ENCODE measurements around the gene GMPPB.
"Not testable (repeated sequence)": the region's sequence is repeated elsewhere in the genome, so short reads cannot be mapped to it uniquely, and the experiment has no call there.

The GMPPB gene

GRCh38 chr3:49751501-49751900 is 27.8 kb upstream of the GMPPB start:
- no peaks in the 10 kb centered on the region for H3K9me3 ChIP-seq (replicated peaks; ENCODE audit: low read length)
- no peaks in the 10 kb centered on the region for H3K27me3 ChIP-seq (ENCODE audit: control insufficient read depth, insufficient read depth, low read length)
- no peak overlapping the region for H3K4me3 ChIP-seq (ENCODE audit: low read length)
- H3K9ac ChIP-seq (ENCODE audit: low read depth, low read length), result no peak overlapping the region
- no peak overlapping the region for H3K4me2 ChIP-seq (ENCODE audit: low read length)
- peaks cover 9% of the 10 kb centered on the region for H3K4me1 ChIP-seq (ENCODE audit: control insufficient read depth, insufficient read depth, low read length)
- H3K36me3 ChIP-seq (ENCODE audit: insufficient read depth, low read length), result peaks cover 15% of the 10 kb centered on the region

GRCh38 chr3:49750056-49750455 is 26.3 kb upstream of the GMPPB start:
- no peak overlapping the region for H3K4me2 ChIP-seq (ENCODE audit: low read length)
- no peak overlapping the region for H3K4me3 ChIP-seq (ENCODE audit: low read length)
- H3K9ac ChIP-seq (ENCODE audit: low read depth, low read length), result no peak overlapping the region
- no peaks in the 10 kb centered on the region for H3K9me3 ChIP-seq (replicated peaks; ENCODE audit: low read length)
- H3K4me1 ChIP-seq (ENCODE audit: control insufficient read depth, insufficient read depth, low read length), result peaks cover 14% of the 10 kb centered on the region
- H3K27me3 ChIP-seq (ENCODE audit: control insufficient read depth, insufficient read depth, low read length), result no peaks in the 10 kb centered on the region
- peaks cover 12% of the 10 kb centered on the region for H3K36me3 ChIP-seq (ENCODE audit: insufficient read depth, low read length)

GRCh38 chr3:49748874-49749273 is 25.1 kb upstream of the GMPPB start:
- H3K4me3 ChIP-seq (ENCODE audit: low read length); H3K9ac ChIP-seq (ENCODE audit: low read depth, low read length); H3K4me2 ChIP-seq (ENCODE audit: low read length); H3K9me3 ChIP-seq (replicated peaks; ENCODE audit: low read length); H3K27me3 ChIP-seq (ENCODE audit: control insufficient read depth, insufficient read depth, low read length): not testable (repeated sequence)
- Histone ChIP-seq H3K36me3 (ENCODE audit: insufficient read depth, low read length) (peaks cover 12% of the 10 kb centered on the region), H3K4me1 (ENCODE audit: control insufficient read depth, insufficient read depth, low read length) (peaks cover 14% of the 10 kb centered on the region)

DNA sequence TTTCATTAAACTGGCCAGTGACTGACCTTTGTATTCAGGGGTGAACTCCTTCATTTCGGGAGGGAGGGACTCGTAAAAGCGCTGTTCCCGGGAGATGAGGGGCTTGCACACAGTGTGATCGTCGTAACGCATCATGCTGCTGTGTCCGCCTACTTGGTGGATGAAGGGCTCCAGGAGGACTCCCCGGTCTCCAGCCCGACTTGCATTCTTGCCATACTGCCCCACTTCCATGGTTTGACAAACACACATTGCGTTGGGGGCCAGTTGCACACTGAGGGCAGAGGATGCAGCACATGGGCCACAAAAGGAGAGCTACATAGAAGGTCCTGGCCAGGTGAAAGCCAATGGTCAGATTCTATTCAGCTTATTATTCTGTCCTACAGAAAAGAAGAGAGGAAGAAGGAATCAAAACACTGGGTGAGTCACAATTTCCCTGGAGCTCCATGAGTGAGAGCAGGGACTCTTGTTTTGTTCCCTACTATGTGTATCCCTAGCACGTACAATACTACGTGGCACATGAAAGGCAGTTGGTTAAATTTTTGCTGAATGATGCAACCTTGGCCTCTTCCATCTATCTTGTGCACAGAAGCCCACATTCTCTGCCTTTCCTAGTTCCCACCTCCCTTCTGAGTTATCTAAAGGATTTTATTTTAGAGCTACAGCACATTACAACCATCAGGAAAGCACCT is 24.2 kb upstream of the GMPPB start:
- H3K4me2 ChIP-seq (ENCODE audit: low read length), result no peak overlapping the region
- peaks cover 12% of the 10 kb centered on the region for H3K36me3 ChIP-seq (ENCODE audit: insufficient read depth, low read length)
- H3K9me3 ChIP-seq (replicated peaks; ENCODE audit: low read length), result no peaks in the 10 kb centered on the region
- peaks cover 14% of the 10 kb centered on the region for H3K4me1 ChIP-seq (ENCODE audit: control insufficient read depth, insufficient read depth, low read length)
- H3K4me3 ChIP-seq (ENCODE audit: low read length), result no peak overlapping the region
- H3K9ac ChIP-seq (ENCODE audit: low read depth, low read length), result no peak overlapping the region
- H3K27me3 ChIP-seq (ENCODE audit: control insufficient read depth, insufficient read depth, low read length), result no peaks in the 10 kb centered on the region

- H3K4me2 ChIP-seq (ENCODE audit: low read length), result no peak overlapping the region
- no peaks in the 10 kb centered on the region for H3K9me3 ChIP-seq (replicated peaks; ENCODE audit: low read length)
- peaks cover 12% of the 10 kb centered on the region for H3K36me3 ChIP-seq (ENCODE audit: insufficient read depth, low read length)
- no peaks in the 10 kb centered on the region for H3K27me3 ChIP-seq (ENCODE audit: control insufficient read depth, insufficient read depth, low read length)
- no peak overlapping the region for H3K4me3 ChIP-seq (ENCODE audit: low read length)
- no peak overlapping the region for H3K9ac ChIP-seq (ENCODE audit: low read depth, low read length)
- peaks cover 14% of the 10 kb centered on the region for H3K4me1 ChIP-seq (ENCODE audit: control insufficient read depth, insufficient read depth, low read length)
Observed at GRCh38 chr3:49745986-49746385, 22.2 kb upstream of the GMPPB start.

GRCh38 chr3:49740427-49740826 is 16.7 kb upstream of the GMPPB start:
- Histone ChIP-seq H3K27me3 (ENCODE audit: control insufficient read depth, insufficient read depth, low read length) (no peaks in the 10 kb centered on the region), H3K4me3 (ENCODE audit: low read length) (no peak overlapping the region), H3K9me3 (replicated peaks; ENCODE audit: low read length) (no peaks in the 10 kb centered on the region), H3K36me3 (ENCODE audit: insufficient read depth, low read length) (peaks cover 27% of the 10 kb centered on the region), H3K4me1 (ENCODE audit: control insufficient read depth, insufficient read depth, low read length) (no peaks in the 10 kb centered on the region), H3K9ac (ENCODE audit: low read depth, low read length) (no peak overlapping the region), H3K4me2 (ENCODE audit: low read length) (no peak overlapping the region)

DNA sequence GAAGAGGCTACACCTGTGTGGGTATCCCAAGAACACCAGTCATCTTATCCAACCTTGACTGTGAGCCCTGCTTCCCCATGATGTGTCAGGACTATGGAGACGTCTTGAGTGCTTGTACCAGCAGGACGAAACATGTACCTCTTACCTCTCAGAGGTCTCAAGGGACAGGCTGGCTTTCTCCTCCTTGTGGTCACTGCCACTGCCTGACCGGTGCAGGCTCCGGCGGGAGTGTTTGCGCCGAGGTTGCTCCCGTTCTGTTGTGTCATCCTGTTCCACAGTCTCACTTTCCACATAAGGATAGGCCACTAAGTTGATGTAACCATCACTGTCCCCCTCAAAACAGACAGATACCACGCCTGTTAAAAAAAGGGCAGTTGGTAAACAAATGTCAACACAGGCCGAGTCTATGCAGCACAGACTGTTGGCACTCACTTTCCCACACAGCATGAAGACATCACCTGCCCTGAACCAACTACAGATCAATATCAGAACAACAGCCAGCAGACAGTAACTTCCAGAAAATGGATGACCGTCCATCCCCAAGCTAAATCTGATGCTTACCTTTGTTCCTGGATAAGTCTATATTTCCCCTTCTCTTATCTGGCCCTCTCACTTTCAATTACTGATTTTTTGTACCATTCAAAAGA is 14.4 kb upstream of the GMPPB start:
- H3K9me3 ChIP-seq (replicated peaks; ENCODE audit: low read length), result no peaks in the 10 kb centered on the region

GRCh38 chr3:49734752-49735151 is 11.0 kb upstream of the GMPPB start:
- Histone ChIP-seq H3K4me1 (ENCODE audit: control insufficient read depth, insufficient read depth, low read length) (no peaks in the 10 kb centered on the region), H3K9ac (ENCODE audit: low read depth, low read length) (no peak overlapping the region), H3K27me3 (ENCODE audit: control insufficient read depth, insufficient read depth, low read length) (no peaks in the 10 kb centered on the region), H3K9me3 (replicated peaks; ENCODE audit: low read length) (no peaks in the 10 kb centered on the region), H3K36me3 (ENCODE audit: insufficient read depth, low read length) (peaks cover 57% of the 10 kb centered on the region), H3K4me3 (ENCODE audit: low read length) (no peak overlapping the region), H3K4me2 (ENCODE audit: low read length) (no peak overlapping the region)

More for the DNA sequence above, 14.4 kb upstream of the GMPPB start:
- no peak overlapping the region for H3K4me2 ChIP-seq (ENCODE audit: low read length)
- H3K4me3 ChIP-seq (ENCODE audit: low read length), result no peak overlapping the region
- no peak overlapping the region for H3K9ac ChIP-seq (ENCODE audit: low read depth, low read length)
- H3K4me1 ChIP-seq (ENCODE audit: control insufficient read depth, insufficient read depth, low read length), result no peaks in the 10 kb centered on the region
- H3K36me3 ChIP-seq (ENCODE audit: insufficient read depth, low read length), result peaks cover 36% of the 10 kb centered on the region
- no peaks in the 10 kb centered on the region for H3K27me3 ChIP-seq (ENCODE audit: control insufficient read depth, insufficient read depth, low read length)

DNA sequence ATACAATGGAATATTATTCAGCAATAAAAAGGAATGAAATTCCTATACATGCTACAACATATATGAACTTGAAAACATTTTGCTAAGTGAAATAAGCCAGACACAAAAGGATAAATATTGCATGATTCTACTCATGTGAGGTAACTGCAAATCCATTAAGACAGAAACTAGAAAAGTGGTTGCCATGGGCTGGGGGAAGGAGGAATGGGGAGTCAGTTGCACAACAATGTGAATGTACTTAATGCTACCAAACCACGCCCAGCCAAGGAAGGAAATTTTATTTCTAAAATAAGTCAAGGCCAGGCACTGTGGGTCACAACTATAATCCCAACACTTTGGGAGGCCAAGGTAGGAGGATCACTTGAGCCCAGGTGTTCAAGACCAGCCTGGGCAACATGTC is 9.8 kb upstream of the GMPPB start:
- H3K4me1 ChIP-seq (ENCODE audit: control insufficient read depth, insufficient read depth, low read length), result no peaks in the 10 kb centered on the region
- peaks cover 54% of the 10 kb centered on the region for H3K36me3 ChIP-seq (ENCODE audit: insufficient read depth, low read length)
- no peaks in the 10 kb centered on the region for H3K27me3 ChIP-seq (ENCODE audit: control insufficient read depth, insufficient read depth, low read length)
- H3K4me2 ChIP-seq (ENCODE audit: low read length), result no peak overlapping the region
- H3K9me3 ChIP-seq (replicated peaks; ENCODE audit: low read length), result no peaks in the 10 kb centered on the region
- no peak overlapping the region for H3K4me3 ChIP-seq (ENCODE audit: low read length)
- no peak overlapping the region for H3K9ac ChIP-seq (ENCODE audit: low read depth, low read length)

- Histone ChIP-seq H3K4me2 (ENCODE audit: low read length) (no peak overlapping the region), H3K9ac (ENCODE audit: low read depth, low read length) (no peak overlapping the region), H3K36me3 (ENCODE audit: insufficient read depth, low read length) (peaks cover 53% of the 10 kb centered on the region), H3K9me3 (replicated peaks; ENCODE audit: low read length) (no peaks in the 10 kb centered on the region), H3K4me1 (ENCODE audit: control insufficient read depth, insufficient read depth, low read length) (no peaks in the 10 kb centered on the region), H3K27me3 (ENCODE audit: control insufficient read depth, insufficient read depth, low read length) (no peaks in the 10 kb centered on the region), H3K4me3 (ENCODE audit: low read length) (no peak overlapping the region)
Observed at GRCh38 chr3:49732597-49732996, 8.8 kb upstream of the GMPPB start.

DNA sequence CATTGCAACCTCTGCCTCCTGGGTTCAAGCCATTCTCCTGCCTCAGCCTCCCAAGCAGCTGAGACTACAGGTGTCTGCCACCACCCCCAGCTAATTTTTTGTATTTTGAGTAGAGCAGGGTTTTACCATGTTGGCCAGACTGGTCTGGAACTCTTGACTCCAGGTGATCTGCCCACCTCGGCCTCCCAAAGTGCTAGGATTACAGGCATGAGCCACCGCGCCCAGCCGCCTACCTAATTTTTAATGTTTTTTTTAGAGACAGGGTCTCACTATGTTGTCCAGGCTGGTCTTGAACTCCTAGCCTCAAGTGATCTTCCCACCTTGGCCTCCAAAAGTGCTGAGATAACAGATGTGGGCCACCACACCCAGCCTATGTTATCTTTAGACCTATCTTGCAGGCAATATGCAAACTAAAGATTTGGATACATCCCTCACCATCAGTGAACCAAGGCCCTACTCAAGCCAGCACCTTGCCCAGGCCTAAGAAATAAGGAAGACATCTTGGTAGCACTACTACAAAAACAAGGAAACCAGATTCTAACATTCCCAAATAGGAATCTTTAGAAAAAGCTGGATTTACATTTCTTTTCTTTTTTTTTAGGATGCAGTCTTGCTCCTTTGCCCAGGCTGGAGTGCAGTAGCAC is 6.3 kb upstream of the GMPPB start:
- Histone ChIP-seq H3K36me3 (ENCODE audit: insufficient read depth, low read length) (peaks cover 59% of the 10 kb centered on the region), H3K27me3 (ENCODE audit: control insufficient read depth, insufficient read depth, low read length) (no peaks in the 10 kb centered on the region), H3K9ac (ENCODE audit: low read depth, low read length) (no peak overlapping the region)

More for the DNA sequence above, 6.3 kb upstream of the GMPPB start:
- Histone ChIP-seq H3K9me3 (replicated peaks; ENCODE audit: low read length) (no peaks in the 10 kb centered on the region), H3K4me3 (ENCODE audit: low read length) (no peak overlapping the region), H3K4me2 (ENCODE audit: low read length) (no peak overlapping the region), H3K4me1 (ENCODE audit: control insufficient read depth, insufficient read depth, low read length) (no peaks in the 10 kb centered on the region)
